Jurkat, Clone E6-1 (cell line): Measurements from ENCODE around the gene DLG1. TPM values are rescaled to one million over a fixed set of nuclear protein-coding genes. Genes with fewer than 3 reads are reported as not detected.

Experiments used
- DNase-seq: peaks from one replicate; pipeline ENCODE4 v3.0.0-alpha.2; 2011; ENCODE audit warnings: low read depth, low spot score
- H3K4me3 ChIP-seq: 2 replicates; pipeline ENCODE4 v1.5.1; 2011; ENCODE audit warnings: mild to moderate bottlenecking, low read length, control low read depth, moderate library complexity
- polyA plus RNA-seq: library from polyadenylated mRNA; unstranded; fragments of >200 nt; gene quantifications from one replicate; pipeline ENCODE4 v1.2.1, GENCODE V29; 2012; ENCODE audit warnings: missing spikeins; ENCODE audit not compliant: insufficient read length, insufficient read depth

DLG1 gene
- 41.9 TPM for polyA plus RNA-seq

DNA sequence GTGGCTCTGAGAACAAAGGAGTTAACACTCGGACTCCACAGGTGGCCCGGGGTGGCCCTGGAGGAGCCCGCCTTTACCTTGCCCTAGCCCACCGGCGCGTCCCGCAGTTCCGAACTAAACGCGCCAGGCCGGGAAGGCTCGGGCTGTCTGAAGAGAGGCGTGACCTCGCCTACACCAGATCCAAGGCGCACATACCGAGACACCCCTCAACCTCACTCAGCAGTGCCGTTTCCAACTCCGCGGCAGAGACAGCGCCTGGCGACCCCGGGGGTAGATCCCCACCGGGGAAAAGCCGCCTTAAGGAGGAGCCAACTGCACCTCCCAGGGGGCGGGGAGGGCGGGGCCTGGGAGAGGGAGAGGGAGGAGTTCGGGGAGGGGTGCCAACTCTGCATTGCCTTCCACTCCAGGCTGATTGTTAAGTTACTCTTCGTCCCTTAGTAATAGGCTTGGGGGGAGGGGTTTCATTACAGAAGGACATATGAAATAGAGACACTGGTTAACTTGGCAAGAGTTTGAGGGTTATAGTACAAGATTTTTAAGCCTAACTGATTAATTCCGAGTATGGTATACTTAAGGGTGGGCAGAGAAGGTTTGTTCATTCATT is at the start of gene DLG1:
DLG1 (minus strand) TSS at position 272 of the 604 bp plus-strand sequence. CDS start 1,408 bp downstream, outside the sequence.
- peak within 1 kb of the TSS; percentile 81 for H3K4me3 ChIP-seq
- DNase-seq, result peak; percentile 83

DNA sequence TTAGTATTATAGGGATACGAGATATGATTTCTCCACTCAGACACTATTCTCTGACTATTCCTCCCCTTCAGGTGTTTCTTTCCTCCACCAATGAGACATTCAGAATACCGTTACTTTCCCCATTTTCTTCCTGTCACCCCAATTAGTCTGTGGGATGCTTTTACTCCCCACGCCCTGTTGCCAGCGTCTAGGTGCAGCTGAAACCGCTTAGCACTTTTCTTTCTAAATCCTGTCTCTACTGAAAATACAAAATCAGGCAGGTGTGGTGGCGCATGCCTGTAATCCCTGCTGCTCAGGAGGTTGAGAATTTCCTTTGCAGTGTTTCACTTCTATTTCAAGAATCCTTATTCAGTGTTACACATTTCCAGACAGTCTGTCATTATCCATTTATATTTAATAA is 49.6 kb upstream of the DLG1 start:
- DNase-seq, result no peak
- no peak overlapping the region for H3K4me3 ChIP-seq

GRCh38 chr3:197345390-197345789 is 47.0 kb upstream of the DLG1 start:
- H3K4me3 ChIP-seq, result no peak overlapping the region
- no peak for DNase-seq

DNA sequence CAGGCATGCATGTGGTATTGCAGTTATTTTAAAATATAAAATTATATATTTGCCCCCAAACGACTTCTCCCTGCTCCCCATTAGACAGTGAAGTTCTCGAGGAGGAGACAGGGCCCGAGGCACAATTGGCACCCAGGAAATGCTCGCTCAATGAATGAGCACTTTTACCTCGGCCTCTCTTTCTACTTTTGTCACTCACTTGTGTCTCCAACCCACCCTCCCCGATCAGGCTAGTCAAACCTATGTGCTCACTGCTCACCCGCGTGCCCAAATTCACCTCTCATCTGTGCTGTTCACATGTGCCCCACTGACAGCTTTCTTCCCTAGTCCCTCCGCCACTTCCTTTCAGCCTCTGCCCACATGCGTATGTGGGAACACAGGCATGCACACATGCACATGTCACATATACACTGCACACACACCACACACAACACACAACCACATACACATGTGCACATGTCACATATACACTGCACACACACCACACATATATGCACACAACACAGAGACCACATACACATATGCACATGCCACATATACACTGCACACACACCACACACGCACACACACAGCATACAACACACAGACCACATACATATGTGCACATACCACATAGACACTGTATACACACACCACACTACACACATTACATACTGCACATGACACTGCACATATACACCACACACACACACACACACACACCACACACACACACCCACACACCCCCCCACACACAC is 46.3 kb upstream of the DLG1 start:
- no peak overlapping the region for H3K4me3 ChIP-seq
- no peak for DNase-seq

- DNase-seq, result no peak
- H3K4me3 ChIP-seq, result no peak overlapping the region
These were observed 45.4 kb upstream of the DLG1 start for GRCh38 chr3:197343656-197344408.

DNA sequence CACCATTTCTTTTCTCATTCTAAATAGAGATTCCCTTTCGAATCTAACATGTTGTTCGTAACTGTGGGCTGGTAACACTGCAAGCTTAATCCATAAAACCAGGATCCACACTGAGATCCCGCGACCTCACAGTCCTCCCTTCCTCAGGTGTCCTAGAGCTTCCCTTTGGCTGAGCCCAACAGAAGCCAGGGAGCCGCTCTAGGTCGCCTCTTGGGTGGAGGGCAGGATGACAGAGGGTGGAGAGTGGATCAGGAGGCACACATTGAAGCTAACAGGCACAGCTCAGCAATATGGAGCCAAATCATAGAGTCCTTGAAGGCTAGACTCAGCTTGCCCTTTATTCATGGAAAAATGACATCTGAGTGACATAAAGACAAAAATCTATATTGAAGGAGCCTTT is 44.7 kb upstream of the DLG1 start:
- no peak overlapping the region for H3K4me3 ChIP-seq
- no peak for DNase-seq

DNA sequence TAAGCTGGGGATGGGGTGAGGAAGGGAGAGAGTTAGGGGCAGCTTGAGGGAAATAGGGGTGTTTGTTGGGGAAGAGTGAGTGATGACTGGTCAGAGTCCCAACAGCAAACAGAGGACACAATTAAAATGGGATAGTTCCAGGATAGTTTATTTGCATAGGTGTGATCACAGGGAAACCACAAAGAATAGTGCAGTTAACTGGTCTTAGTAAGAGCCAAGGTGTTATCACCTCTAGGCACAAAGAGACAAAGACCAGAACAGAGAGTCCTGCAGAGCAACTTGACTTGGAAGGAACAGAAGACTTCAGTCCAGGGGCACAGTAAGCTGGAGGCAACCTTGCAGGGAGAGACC is 42.1 kb upstream of the DLG1 start:
- no peak overlapping the region for H3K4me3 ChIP-seq
- no peak for DNase-seq

DNA sequence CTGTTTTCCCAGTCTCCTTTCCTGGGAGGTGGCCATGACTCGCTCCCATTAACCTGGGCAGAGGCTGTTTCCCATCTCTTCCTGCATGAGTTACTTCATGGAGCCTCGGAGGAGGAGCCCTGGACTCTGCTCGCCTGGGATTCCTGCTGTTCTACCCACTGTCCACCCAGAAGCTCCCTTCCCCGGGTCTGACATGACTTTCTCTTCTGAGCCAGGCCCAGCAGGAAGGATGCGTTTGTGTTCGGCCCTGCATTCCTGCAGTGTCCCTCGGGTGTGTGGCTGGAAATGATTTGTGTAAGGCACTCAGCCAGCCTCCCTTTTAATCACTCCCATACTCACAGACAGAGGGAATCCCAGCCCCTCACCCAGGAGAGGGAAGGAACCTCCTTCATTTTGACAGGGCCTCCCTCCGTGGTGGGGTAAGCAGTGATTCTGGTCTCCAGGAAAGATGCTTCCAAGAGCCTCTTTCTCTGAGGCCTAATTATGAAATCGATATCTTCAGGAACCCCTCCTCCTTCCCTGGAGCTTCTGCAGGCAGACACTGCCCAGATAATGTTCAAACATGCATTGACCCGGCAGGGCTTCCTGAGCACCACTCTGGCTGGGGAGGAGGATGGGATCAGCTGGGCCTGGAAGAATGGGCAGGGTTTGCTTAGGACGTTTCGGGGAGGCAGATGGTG is 41.6 kb upstream of the DLG1 start:
- DNase-seq, result no peak
- no peak overlapping the region for H3K4me3 ChIP-seq

GRCh38 chr3:197338586-197338985 is 40.2 kb upstream of the DLG1 start:
- no peak overlapping the region for H3K4me3 ChIP-seq
- no peak for DNase-seq

DNA sequence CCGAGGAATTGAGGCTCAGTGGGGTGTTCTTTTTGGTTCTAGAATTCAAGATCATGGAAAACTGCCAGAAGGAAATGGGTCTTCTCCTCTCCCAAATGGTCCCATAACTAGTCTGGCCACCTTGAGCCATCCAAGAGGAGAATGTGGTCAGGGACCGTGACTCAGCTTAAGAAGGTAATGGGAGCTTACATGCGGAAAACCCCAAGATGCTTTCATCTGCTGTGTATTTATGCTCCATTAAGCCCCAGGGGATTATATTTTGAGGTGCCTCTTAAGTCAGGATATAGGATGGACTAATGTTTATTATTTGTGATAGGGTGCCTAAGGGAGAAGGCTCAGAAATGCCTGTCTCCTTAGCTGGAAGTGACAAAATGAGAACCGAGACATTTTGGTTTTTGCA is 39.2 kb upstream of the DLG1 start:
- no peak for DNase-seq

DNA sequence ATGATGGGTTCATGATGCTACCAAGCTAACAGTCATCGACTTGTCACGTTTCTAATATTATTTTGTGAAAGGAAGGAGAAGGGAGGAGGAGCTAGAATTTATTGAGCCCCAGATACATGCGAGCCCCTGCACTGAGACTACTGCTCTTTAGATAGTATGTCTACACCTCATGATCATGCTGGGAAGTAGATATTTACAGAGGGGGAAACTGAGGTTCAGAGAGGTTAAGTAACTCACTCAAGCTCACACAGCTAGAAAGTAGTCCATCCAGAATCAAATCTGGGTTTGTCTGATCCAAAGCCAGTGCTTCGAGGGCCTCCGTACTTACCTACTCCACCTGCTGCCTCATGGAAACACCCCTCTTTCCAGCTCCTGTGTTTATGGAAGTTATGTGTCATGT is 38.8 kb upstream of the DLG1 start:
- H3K4me3 ChIP-seq, result no peak overlapping the region
- no peak for DNase-seq

More for the DNA sequence above, 39.2 kb upstream of the DLG1 start:
- H3K4me3 ChIP-seq, result no peak overlapping the region

GRCh38 chr3:197336348-197336747 is 37.9 kb upstream of the DLG1 start:
- no peak for DNase-seq
- no peak overlapping the region for H3K4me3 ChIP-seq

GRCh38 chr3:197335428-197336132 is 37.2 kb upstream of the DLG1 start:
- H3K4me3 ChIP-seq, result no peak overlapping the region
- no peak for DNase-seq

DNA sequence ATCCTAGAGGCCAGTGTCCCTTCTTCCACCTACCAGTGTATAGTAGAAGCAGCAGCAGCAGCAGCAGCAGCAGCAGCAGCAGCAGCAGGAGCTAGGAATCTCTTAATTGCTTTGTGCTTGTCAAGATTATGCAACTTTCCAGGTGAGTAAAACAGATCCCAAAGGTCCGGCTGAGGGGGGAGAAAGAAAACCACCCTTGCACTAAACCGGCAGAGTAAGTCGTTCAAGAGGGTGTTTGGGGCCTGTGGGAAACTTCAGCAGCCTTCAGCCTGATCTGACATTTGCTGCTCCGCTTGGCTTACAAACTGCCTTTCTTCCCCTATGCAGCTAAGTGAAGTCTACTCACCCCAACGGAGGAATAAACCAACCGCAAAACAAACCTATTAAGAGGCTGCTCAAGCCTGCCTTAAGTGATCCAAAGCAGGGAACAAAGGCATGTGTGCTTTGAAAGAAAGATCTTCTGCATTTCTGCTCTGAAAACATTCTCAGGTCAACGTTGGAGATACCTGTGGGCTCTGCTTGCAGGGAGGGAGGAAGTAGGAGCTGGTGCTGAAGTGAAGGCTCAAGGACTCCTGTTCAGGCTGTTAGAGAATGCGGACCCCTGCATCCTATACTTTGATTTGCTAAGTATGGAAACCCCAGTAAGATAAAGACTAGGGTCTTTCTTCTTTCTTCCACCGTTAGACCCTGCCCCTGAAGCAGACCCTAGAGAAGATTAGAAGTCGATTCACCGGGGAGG is 35.7 kb upstream of the DLG1 start:
- H3K4me3 ChIP-seq, result no peak overlapping the region
- DNase-seq, result no peak

DNA sequence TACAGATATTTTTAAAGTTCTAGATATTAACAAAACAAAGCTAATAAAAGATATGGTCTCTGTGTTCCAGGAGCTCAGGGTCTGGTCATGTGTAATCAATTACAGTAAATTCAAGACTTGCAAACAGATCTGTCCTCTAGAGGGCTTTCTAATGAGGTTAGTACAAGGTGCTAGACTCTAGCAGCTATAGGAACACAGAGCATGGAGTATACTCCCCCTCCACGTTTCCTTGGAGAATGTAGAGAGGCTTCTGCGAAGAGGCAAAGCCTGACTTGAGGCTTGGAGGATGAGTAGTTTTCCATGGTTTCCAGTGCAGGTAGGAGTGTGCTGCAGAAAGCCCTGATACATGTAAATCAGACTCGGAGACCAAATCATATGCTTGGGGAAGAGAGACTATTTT is 32.7 kb upstream of the DLG1 start:
- no peak overlapping the region for H3K4me3 ChIP-seq
- DNase-seq, result peak; percentile 11

- no peak overlapping the region for H3K4me3 ChIP-seq
- DNase-seq, result no peak
These were observed 31.0 kb upstream of the DLG1 start for GRCh38 chr3:197329382-197329781.

DNA sequence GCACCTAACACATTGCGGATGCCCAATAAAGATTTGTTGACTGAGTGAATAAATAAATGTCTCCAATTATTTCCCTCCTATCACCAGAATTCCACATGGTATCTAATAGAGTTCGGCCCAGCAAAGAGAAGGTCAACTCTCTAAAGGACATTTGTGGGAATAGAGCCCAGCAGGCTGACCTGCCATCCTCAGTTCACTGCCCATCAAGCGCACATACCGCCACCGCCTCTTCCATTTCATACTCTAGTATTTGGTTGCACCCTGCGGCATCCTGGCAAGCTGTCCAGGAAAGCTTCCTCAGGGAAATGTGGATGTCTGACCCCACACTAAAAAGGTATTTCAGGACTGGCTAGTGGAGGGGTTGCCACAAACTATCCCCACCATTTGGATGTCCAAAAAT is 29.8 kb upstream of the DLG1 start:
- no peak for DNase-seq
- no peak overlapping the region for H3K4me3 ChIP-seq

DNA sequence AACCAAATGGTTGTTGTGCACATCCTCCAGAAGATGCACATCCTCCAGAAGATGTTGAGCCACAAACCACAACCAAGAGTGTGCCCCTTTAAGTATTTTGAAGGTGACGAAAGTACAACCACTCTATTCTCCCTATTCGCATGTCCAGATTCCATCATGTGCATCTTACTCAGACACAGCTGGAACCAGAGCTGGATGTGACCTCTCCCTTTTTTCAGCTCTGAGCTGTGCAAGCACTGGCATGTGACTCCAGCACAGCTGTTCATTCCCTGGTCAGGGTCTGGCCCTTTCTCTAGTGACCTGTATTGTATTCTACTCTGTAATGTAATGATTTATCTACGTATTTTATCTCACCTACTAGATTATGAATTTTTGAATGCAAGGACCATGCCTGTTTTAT is 29.3 kb upstream of the DLG1 start:
- peak; percentile 20 for DNase-seq
- no peak overlapping the region for H3K4me3 ChIP-seq

- no peak for DNase-seq
- H3K4me3 ChIP-seq, result no peak overlapping the region
These were observed 27.4 kb upstream of the DLG1 start for GRCh38 chr3:197325773-197326172.
